Measurements from ENCODE around the gene FXN.

DNA sequence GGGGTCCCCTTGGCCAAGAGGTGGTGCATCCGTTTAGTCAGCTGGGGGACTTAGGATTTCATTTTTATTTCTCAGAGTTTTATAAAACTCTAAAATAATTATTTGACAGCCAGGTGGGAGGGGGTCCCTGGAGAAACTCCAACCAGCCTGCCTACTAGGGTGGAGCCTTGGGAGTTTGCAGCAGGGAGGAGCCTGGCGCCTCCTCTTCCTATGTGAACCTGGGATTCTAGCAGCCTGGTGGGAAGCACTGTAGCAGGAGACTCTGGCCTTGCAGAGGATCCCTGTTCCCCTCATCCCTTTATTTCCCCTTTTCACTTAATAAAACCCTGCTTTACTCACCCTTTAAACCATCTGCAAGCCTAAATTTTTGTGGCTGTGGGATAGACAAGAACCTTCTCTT lies 50.8 kb downstream of the FXN start:
- TF ChIP-seq, protein P1, sequence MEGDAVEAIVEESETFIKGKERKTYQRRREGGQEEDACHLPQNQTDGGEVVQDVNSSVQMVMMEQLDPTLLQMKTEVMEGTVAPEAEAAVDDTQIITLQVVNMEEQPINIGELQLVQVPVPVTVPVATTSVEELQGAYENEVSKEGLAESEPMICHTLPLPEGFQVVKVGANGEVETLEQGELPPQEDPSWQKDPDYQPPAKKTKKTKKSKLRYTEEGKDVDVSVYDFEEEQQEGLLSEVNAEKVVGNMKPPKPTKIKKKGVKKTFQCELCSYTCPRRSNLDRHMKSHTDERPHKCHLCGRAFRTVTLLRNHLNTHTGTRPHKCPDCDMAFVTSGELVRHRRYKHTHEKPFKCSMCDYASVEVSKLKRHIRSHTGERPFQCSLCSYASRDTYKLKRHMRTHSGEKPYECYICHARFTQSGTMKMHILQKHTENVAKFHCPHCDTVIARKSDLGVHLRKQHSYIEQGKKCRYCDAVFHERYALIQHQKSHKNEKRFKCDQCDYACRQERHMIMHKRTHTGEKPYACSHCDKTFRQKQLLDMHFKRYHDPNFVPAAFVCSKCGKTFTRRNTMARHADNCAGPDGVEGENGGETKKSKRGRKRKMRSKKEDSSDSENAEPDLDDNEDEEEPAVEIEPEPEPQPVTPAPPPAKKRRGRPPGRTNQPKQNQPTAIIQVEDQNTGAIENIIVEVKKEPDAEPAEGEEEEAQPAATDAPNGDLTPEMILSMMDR (IDR thresholded peaks at IDR 0.05; ENCODE audit: insufficient read depth, low read length, poor library complexity, severe bottlenecking) = no peak
- no peak for TF ChIP-seq EZH2phosphoT487 (conservative IDR thresholded peaks at IDR 0.05; ENCODE audit: low read length)
